Astrocyte (in vitro differentiated cells and primary cell): Measurements from ENCODE around the gene MFGE8.

Source experiments
- CTCF ChIP-seq: IDR thresholded peaks from 2 replicates; pipeline ENCODE4 v1.5.1; 2011; ENCODE audit warnings: low read depth, mild to moderate bottlenecking, inconsistent platforms, low read length, moderate library complexity; ENCODE audit not compliant: insufficient read depth
- EZH2 ChIP-seq: IDR thresholded peaks from 2 replicates; pipeline ENCODE4 v1.6.1; 2012; ENCODE audit warnings: mild to moderate bottlenecking, low read length, inconsistent platforms; ENCODE audit not compliant: insufficient read depth

GRCh38 chr15:88954431-88955277, 41.5 kb upstream of the MFGE8 start:
- TF ChIP-seq CTCF = no peak
- no peak for TF ChIP-seq EZH2
